ENCODE data around the gene IL16.

- TF ChIP-seq ELF4 (CRISPR knock-in tag; IDR thresholded peaks at IDR 0.05) (no peak), TARDBP (IDR thresholded peaks at IDR 0.05) (no peak), CTBP1 (IDR thresholded peaks at IDR 0.05; ENCODE audit: borderline replicate concordance) (no peak), ZNF184 (CRISPR knock-in tag; IDR thresholded peaks at IDR 0.05) (no peak), ZNF280B (CRISPR knock-in tag; IDR thresholded peaks at IDR 0.05) (no peak), LEF1 (IDR thresholded peaks at IDR 0.05) (no peak), CTCF (IDR thresholded peaks at IDR 0.05 in 2 of 3, conservative IDR thresholded peaks at IDR 0.05 in 1 of 3; ENCODE audit: insufficient read depth in 2 of 3, low read depth in 1 of 3, low read length in 3 of 3) (no peak), ZNF232 (CRISPR knock-in tag; IDR thresholded peaks at IDR 0.05) (no peak), NR3C1 (CRISPR knock-in tag; IDR thresholded peaks at IDR 0.05) (no peak), SMARCE1 (IDR thresholded peaks at IDR 0.05) (no peak), CSDE1 (IDR thresholded peaks at IDR 0.05) (no peak), OTX1 (CRISPR knock-in tag; IDR thresholded peaks at IDR 0.05) (no peak), PCBP1 (IDR thresholded peaks at IDR 0.05; ENCODE audit: low read depth, low read length, poor library complexity, severe bottlenecking) (no peak), UBTF (IDR thresholded peaks at IDR 0.05; ENCODE audit: borderline replicate concordance in 1 of 2, low read depth in 2 of 2, low read length in 2 of 2) (no peak)
Measured at GRCh38 chr15:81274255-81274654, 77.6 kb downstream of the IL16 start.
